HepG2 (cell line): Measurements from ENCODE around the gene DTNA. TPM values are rescaled to one million over a fixed set of nuclear protein-coding genes. Genes with fewer than 3 reads are reported as not detected.

Experiments
- ATAC-seq: fragments of 200-7000 bp; cut with Tn5 transposase; 3 replicates; pipeline ENCODE4 v1.9.1; 2020; ENCODE audit warnings: mild to moderate bottlenecking, moderate library complexity
- BruUV-seq: library from RNA; stranded (reverse); fragments of 400-500 nt; replicated peaks from 2 replicates; lab custom pipeline; 2021; lab: Mats Ljungman, UMichigan
- CTCF ChIA-PET: fragments of 300-600 bp; formaldehyde crosslinking; extraction: SDS; loops from one replicate; lab custom pipeline; 2021; ENCODE audit warnings: low total read pairs, inconsistent platforms, low intra/inter-chr PET ratio; lab: Yijun Ruan, JAX
- POLR2A ChIA-PET: fragments of 350-600 bp; sonication (Branson Sonifier 250); formaldehyde crosslinking; loops from one replicate; lab custom pipeline; 2020; ENCODE audit warnings: antibody characterized with exemption, inconsistent platforms; lab: Yijun Ruan, JAX
- DNase-seq: peaks from one replicate; pipeline ENCODE4 v3.0.0-alpha.2; 2015; ENCODE audit warnings: low spot score
- FAIRE-seq: peaks from 3 replicates; lab custom pipeline; 2011; peaks lifted over from hg19 to GRCh38; lab: Jason Lieb, UNC
- H2AFZ ChIP-seq: one replicate; pipeline ENCODE4 v1.6.1; 2011; ENCODE audit warnings: low read length, inconsistent platforms
- H3K27ac ChIP-seq: fragments of 300-600 bp; 3 replicates; pipeline ENCODE4 v1.8.0; 2011; ENCODE audit warnings: mixed run types, mild to moderate bottlenecking, mixed read lengths, low read length, inconsistent platforms; ENCODE audit not compliant: insufficient read depth; ENCODE audit errors: extremely low read length
- H3K27me3 ChIP-seq, 2 experiments: fragments of 200-600 bp in 1 of 2; 2 replicates in 1 of 2; 3 replicates in 1 of 2; pipeline versions ENCODE4 v1.6.0 to v1.8.0; 2011; ENCODE audit warnings: low read length in 2 of 2, mild to moderate bottlenecking in 2 of 2, moderate library complexity in 2 of 2, inconsistent platforms in 1 of 2; ENCODE audit not compliant: insufficient read depth in 2 of 2, control insufficient read depth in 1 of 2
- H3K36me3 ChIP-seq, 2 experiments: fragments of 200-600 bp in 1 of 2; replicated peaks in 1 of 2; 2 replicates in 1 of 2; 3 replicates in 1 of 2; pipeline versions ENCODE4 v1.5.1 to v1.8.0; 2011; ENCODE audit warnings: low read length in 2 of 2, inconsistent platforms in 1 of 2; ENCODE audit not compliant: insufficient read depth in 2 of 2, control insufficient read depth in 1 of 2
- H3K4me1 ChIP-seq: 2 replicates; pipeline ENCODE4 v1.5.1; 2012; ENCODE audit warnings: low read length, inconsistent platforms; ENCODE audit not compliant: insufficient read depth
- H3K4me2 ChIP-seq: 2 replicates; pipeline ENCODE4 v1.6.0; 2011; ENCODE audit warnings: low read depth, low read length, inconsistent platforms
- H3K4me3 ChIP-seq, 3 experiments: fragments of 200-600 bp in 1 of 3; sonication (generic), shearing (Covaris generic) in 1 of 3; replicated peaks in 1 of 3; 2 replicates each; pipeline ENCODE4 v1.5.1; 2011 to 2016; ENCODE audit warnings: low read length in 3 of 3, inconsistent platforms in 2 of 3, low read depth in 2 of 3, mild to moderate bottlenecking in 2 of 3, control low read depth in 1 of 3, mixed read lengths in 1 of 3; ENCODE audit not compliant: insufficient read depth in 1 of 3
- H3K79me2 ChIP-seq: one replicate; pipeline ENCODE4 v1.6.1; 2011; ENCODE audit warnings: low read length, inconsistent platforms; ENCODE audit not compliant: insufficient read depth
- H3K9ac ChIP-seq: 2 replicates; pipeline ENCODE4 v1.6.0; 2011; ENCODE audit warnings: mild to moderate bottlenecking, low read depth, low read length, inconsistent platforms; ENCODE audit not compliant: insufficient read depth
- H3K9me3 ChIP-seq: 2 replicates; pipeline ENCODE4 v1.5.1; 2012; ENCODE audit warnings: mild to moderate bottlenecking, low read length
- H4K20me1 ChIP-seq: 2 replicates; pipeline ENCODE4 v1.6.0; 2011; ENCODE audit warnings: inconsistent platforms, mild to moderate bottlenecking, low read length, moderate library complexity; ENCODE audit not compliant: insufficient read depth
- DMTF1 ChIP-seq: sonication (generic); formaldehyde crosslinking; IDR thresholded peaks from 2 replicates; pipeline ENCODE4 v1.4.0; 2020; ENCODE audit warnings: mild to moderate bottlenecking, missing genetic modification reagents
- HMGA1 ChIP-seq: sonication (generic); formaldehyde crosslinking; conservative IDR thresholded peaks from 2 replicates; pipeline ENCODE4 v1.4.0; 2020; ENCODE audit warnings: missing genetic modification reagents
- HNRNPK ChIP-seq: fragments of 200-400 bp; formaldehyde crosslinking; IDR thresholded peaks from 2 replicates; pipeline ENCODE4 v1.6.1; 2018; ENCODE audit warnings: low read length, low read depth, moderate library complexity, mild to moderate bottlenecking; ENCODE audit not compliant: poor library complexity, severe bottlenecking
- KAT7 ChIP-seq: IDR thresholded peaks from 2 replicates; pipeline ENCODE4 v1.6.1; 2018; ENCODE audit warnings: borderline replicate concordance, missing compliant biosample characterization
- REXO4 ChIP-seq: sonication (generic); formaldehyde crosslinking; IDR thresholded peaks from 2 replicates; pipeline ENCODE4 v1.8.0; 2022; ENCODE audit warnings: missing genetic modification reagents, mild to moderate bottlenecking, borderline replicate concordance
- SP1 ChIP-seq, 2 experiments: fragments of 450-650 bp in 1 of 2; sonication (generic) in 1 of 2; formaldehyde crosslinking in 1 of 2; IDR thresholded peaks; 2 replicates each; pipeline versions ENCODE4 v1.4.0 to v1.6.1; 2016 to 2020; ENCODE audit warnings: missing genetic modification reagents in 1 of 2
- SRSF9 ChIP-seq: fragments of 200-400 bp; formaldehyde crosslinking; IDR thresholded peaks from 2 replicates; pipeline ENCODE4 v1.6.1; 2018; ENCODE audit warnings: borderline replicate concordance, mild to moderate bottlenecking, low read depth, low read length; ENCODE audit not compliant: insufficient read depth, poor library complexity, severe bottlenecking
- SUZ12 ChIP-seq: fragments of 150-350 bp; IDR thresholded peaks from 2 replicates; pipeline ENCODE4 v1.6.1; 2014; ENCODE audit warnings: low read depth, low read length
- TCF7 ChIP-seq: sonication (generic); IDR thresholded peaks from 2 replicates; pipeline ENCODE4 v1.6.1; 2016; ENCODE audit warnings: antibody characterized with exemption, low read depth
- ZBTB7A ChIP-seq: sonication (generic); formaldehyde crosslinking; IDR thresholded peaks from 2 replicates; pipeline ENCODE4 v1.8.0; 2022; ENCODE audit warnings: mild to moderate bottlenecking, missing genetic modification reagents
- ZFP90 ChIP-seq: sonication (generic); formaldehyde crosslinking; IDR thresholded peaks from 2 replicates; pipeline ENCODE4 v1.8.0; 2022; ENCODE audit warnings: missing genetic modification reagents, mild to moderate bottlenecking, inconsistent platforms, borderline replicate concordance
- ZNF10 ChIP-seq: sonication (generic); formaldehyde crosslinking; IDR thresholded peaks from 2 replicates; pipeline ENCODE4 v1.4.0; 2020; ENCODE audit warnings: mild to moderate bottlenecking, low read depth, missing genetic modification reagents, borderline replicate concordance
- ZNF274 ChIP-seq: sonication (generic); formaldehyde crosslinking; IDR thresholded peaks from 2 replicates; pipeline ENCODE4 v1.5.1; 2020; ENCODE audit warnings: mild to moderate bottlenecking, missing genetic modification reagents
- ZNF333 ChIP-seq: sonication (generic); formaldehyde crosslinking; IDR thresholded peaks from 2 replicates; pipeline ENCODE4 v1.4.0; 2020; ENCODE audit warnings: mild to moderate bottlenecking, missing genetic modification reagents, borderline replicate concordance
- ZNF749 ChIP-seq: sonication (generic); formaldehyde crosslinking; IDR thresholded peaks from 2 replicates; pipeline ENCODE4 v1.8.0; 2022; ENCODE audit warnings: mild to moderate bottlenecking, missing genetic modification reagents, moderate library complexity, borderline replicate concordance
- ZNF75D ChIP-seq: sonication (generic); formaldehyde crosslinking; IDR thresholded peaks from 2 replicates; pipeline ENCODE4 v1.8.1; 2023; ENCODE audit warnings: missing genetic modification reagents, mild to moderate bottlenecking, borderline replicate concordance
- ZNF790 ChIP-seq: sonication (generic); formaldehyde crosslinking; IDR thresholded peaks from 2 replicates; pipeline ENCODE4 v1.8.0; 2022; ENCODE audit warnings: missing genetic modification reagents, mild to moderate bottlenecking, borderline replicate concordance
- ZNF792 ChIP-seq: IDR thresholded peaks from 2 replicates; pipeline ENCODE4 v1.6.1; 2016
- WGBS: methylation state at CpG from one replicate; pipeline ENCODE4 v1.1.6; 2017; ENCODE audit warnings: low lambda C conversion rate; 5-methylcytosine and 5-hydroxymethylcytosine counted together
- in situ Hi-C: cut with HindIII; loops from 2 replicates; pipeline ENCODE4 v1.10.0; 2017; ENCODE audit warnings: low pct_unique_long_range_greater_than_20kb; ENCODE audit not compliant: extremely low pct_ligation_motif_present
- intact Hi-C: fragments of 100-400 bp; cut with micrococcal nuclease; formaldehyde crosslinking; loops from one replicate; pipeline ENCODE4 v1.10.0; 2022; ENCODE audit not compliant: unreplicated experiment
- polyA plus RNA-seq, 8 experiments: library from polyadenylated mRNA; depleted of rRNA in 3 of 8; stranded (reverse) in 7 of 8; unstranded in 1 of 8; fragments of >200 nt; fragmentation: Illumina TruSeq in 4 of 8; extraction: Trizol in 4 of 8; gene quantifications; 2 replicates each; pipeline versions ENCODE4 v1.2.1 to v1.2.3, GENCODE V29; 2011 to 2016; ENCODE audit warnings: low read depth in 4 of 8, missing spikeins in 1 of 8, mixed read lengths in 1 of 8; ENCODE audit not compliant: insufficient read depth in 1 of 8
- total RNA-seq, 5 experiments: library from RNA; depleted of rRNA; stranded (reverse); fragments of >200 nt; fragmentation: Illumina TruSeq; extraction: Trizol; gene quantifications; 2 replicates each; pipeline ENCODE4 v1.2.3, GENCODE V29; 2016; ENCODE audit warnings: low read depth in 1 of 5

Gene DTNA
- total and polyA plus RNA-seq, 2 of the 13 experiments (the other 11 are each of a cell fraction or from before 2014, with no cell fraction given) = 8.5 to 29.0 TPM

- H3K79me2 ChIP-seq = no peaks in the 10 kb centered on the region
- no peak overlapping the region for H3K9ac ChIP-seq
- CTCF ChIA-PET = no interaction called here
- H3K27ac ChIP-seq = no peak overlapping the region
- no peak for DNase-seq
- FAIRE-seq = no peak
- no peak for ATAC-seq
- WGBS = 82% methylated on average over 1 of the region's 1 CpG
- no peak overlapping the region for H2AFZ ChIP-seq
- in situ Hi-C loops (no loop called here), intact Hi-C loops (no loop called here)
- no peak overlapping the region for H3K4me2 ChIP-seq
- H3K36me3 ChIP-seq = no peaks in the 10 kb centered on the region
- H3K9me3 ChIP-seq = no peaks in the 10 kb centered on the region
- no peak for TF ChIP-seq ZBTB7A (CRISPR knock-in tag)
- TF ChIP-seq ZNF10 = no peak
- TF ChIP-seq ZNF749 (CRISPR knock-in tag) = no peak
- no peak for TF ChIP-seq HNRNPK
- TF ChIP-seq ZNF790 (CRISPR knock-in tag) = no peak
- no peak for TF ChIP-seq HMGA1 (CRISPR knock-in tag)
- no peak for TF ChIP-seq SRSF9
- no peak for TF ChIP-seq ZNF333 (CRISPR knock-in tag)
- TF ChIP-seq KAT7 = no peak
- TF ChIP-seq ZFP90 (CRISPR knock-in tag) = no peak
- TF ChIP-seq REXO4 (CRISPR knock-in tag) = no peak
- TF ChIP-seq DMTF1 = no peak
- TF ChIP-seq SUZ12 = no peak
- TF ChIP-seq ZNF274 (CRISPR knock-in tag) = no peak
- no peak for TF ChIP-seq ZNF75D (CRISPR knock-in tag)
- no peak for TF ChIP-seq ZNF792
- TF ChIP-seq TCF7 = no peak
- TF ChIP-seq SP1 (IDR thresholded peaks at IDR 0.05) = no peak
- TF ChIP-seq SP1 (CRISPR knock-in tag; IDR thresholded peaks at IDR 0.05) = no peak
- H3K4me3 ChIP-seq = no peak overlapping the region
- POLR2A ChIA-PET = no interaction called here
- BruUV-seq = no TSS peak
- no peaks in the 10 kb centered on the region for H3K4me1 ChIP-seq
- H4K20me1 ChIP-seq = no peaks in the 10 kb centered on the region
- no peaks in the 10 kb centered on the region for H3K27me3 ChIP-seq
These were observed 6.0 kb upstream of the DTNA start for GRCh38 chr18:34704074-34704473.
